Astrocyte of the spinal cord (primary cell): ENCODE measurements around the gene SNRPA.

Experiments used
- DNase-seq: peaks from one replicate; pipeline ENCODE4 v3.0.0; 2011; ENCODE audit warnings: low read depth, low spot score
- H3K4me3 ChIP-seq: 2 replicates; pipeline ENCODE4 v1.5.1; 2011; ENCODE audit warnings: low read depth, mild to moderate bottlenecking, low read length, moderate library complexity
- CTCF ChIP-seq: IDR thresholded peaks from 2 replicates; pipeline ENCODE4 v1.5.1; 2012; ENCODE audit warnings: low read depth, mild to moderate bottlenecking, low read length, inconsistent platforms
- in situ Hi-C: cut with HindIII; loops from 2 replicates; pipeline ENCODE4 v1.10.0; 2017; ENCODE audit warnings: low sequenced_read_pairs

SNRPA gene

DNA sequence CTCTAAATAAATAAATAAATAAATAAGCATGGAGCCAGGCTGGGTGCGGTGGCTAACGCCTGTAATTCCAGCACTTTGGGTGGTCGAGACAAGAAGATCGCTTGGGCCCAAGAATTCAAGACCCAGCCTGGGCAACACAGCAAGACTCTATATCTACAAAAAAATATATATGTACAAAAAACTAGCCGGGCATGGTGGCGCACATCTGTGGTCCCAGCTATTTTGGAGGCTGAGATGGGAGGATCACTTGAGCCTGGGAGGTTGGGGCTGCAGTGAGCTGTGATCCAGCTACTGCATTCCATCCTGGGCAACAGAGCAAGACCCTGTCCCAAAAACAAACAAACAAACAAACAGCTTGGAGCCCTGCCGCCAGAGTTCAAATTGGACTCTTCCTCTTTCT, 3.5 kb upstream of the SNRPA start:
- DNase-seq: no peak
- no peak overlapping the region for H3K4me3 ChIP-seq
- in situ Hi-C loops: no loop called here
- no peak for TF ChIP-seq CTCF

- H3K4me3 ChIP-seq: peak within 1 kb of the TSS; percentile 88
- in situ Hi-C loops: no loop called here
- TF ChIP-seq CTCF: no peak
Measured at GRCh38 chr19:40750058-40750873, 737 bp upstream of the SNRPA start, which contains the start of gene ACTMAP. Gene ACTMAP (minus strand): TSS chr19:40750477. CDS start chr19:40749803, 674 bp downstream.

GRCh38 chr19:40752257-40752781, 1.3 kb downstream of the SNRPA start:
- no peak for DNase-seq
- in situ Hi-C loops: no loop called here
- peak overlapping the region; percentile 88 for H3K4me3 ChIP-seq
- TF ChIP-seq CTCF: no peak

More at GRCh38 chr19:40750058-40750873, 737 bp upstream of the SNRPA start, which contains the start of gene ACTMAP:
- DNase-seq: peak; percentile 100

DNA sequence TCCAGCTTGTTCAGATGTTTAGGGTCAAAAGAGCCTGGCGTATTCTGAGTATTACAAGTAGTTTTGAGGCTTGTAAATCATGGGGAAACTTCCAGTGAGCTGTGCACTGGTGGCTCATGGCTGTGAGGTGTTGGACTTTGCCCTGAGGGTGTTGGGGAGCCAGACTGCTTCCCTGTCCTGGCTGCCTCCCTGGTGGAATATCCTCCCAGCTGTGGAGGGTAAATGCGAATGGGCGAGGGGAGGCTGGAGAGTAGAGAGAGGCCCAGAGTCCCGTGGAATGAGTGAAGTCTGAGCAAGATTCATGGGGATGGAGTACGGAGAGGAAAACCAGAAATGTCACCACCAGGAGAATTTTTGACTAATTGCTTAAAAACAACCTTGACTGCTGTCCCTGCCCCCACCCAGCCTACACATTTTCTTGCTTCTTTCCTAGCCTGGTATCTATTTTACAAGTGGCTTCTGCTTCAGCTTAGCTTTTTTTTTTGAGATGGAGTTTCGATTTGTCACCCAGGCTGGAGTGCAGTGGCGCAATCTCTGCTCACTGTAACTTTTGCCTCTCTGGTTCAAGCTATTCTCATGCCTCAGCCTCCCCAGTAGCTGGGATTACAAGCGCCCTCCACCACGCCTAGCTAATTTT, 3.7 kb downstream of the SNRPA start:
- H3K4me3 ChIP-seq: no peak overlapping the region
- in situ Hi-C loops: no loop called here
- TF ChIP-seq CTCF: no peak
- DNase-seq: no peak

GRCh38 chr19:40755248-40755624, 4.2 kb downstream of the SNRPA start:
- no peak for TF ChIP-seq CTCF
- no peak for DNase-seq
- in situ Hi-C loops: no loop called here
- H3K4me3 ChIP-seq: no peak overlapping the region

DNA sequence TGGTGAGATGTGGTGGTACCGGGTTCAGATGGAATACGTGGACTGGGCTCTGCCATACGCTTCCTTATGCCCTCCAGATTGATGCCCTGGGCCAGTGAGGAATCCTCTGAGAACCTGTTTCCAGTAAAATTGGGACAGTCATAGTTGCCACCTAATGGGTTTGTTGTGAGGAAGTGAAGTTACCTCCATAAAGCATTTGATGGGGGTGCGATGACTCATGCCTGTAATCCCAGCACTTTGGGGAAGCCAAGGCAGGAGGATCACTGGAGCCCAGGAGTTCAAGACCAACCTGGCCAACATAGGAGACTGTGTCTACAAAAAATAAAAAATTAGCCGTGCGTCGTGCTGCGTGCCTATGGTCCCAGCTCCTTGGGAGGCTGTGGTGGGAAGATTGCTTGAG, 4.8 kb downstream of the SNRPA start:
- DNase-seq: no peak
- H3K4me3 ChIP-seq: no peak overlapping the region
- no peak for TF ChIP-seq CTCF
- in situ Hi-C loops: no loop called here
